G401 (cell line): ENCODE measurements around the gene ZNF362. TPM values are rescaled to one million over a fixed set of nuclear protein-coding genes. Genes with fewer than 3 reads are reported as not detected.
A peak's percentile ranks its signal among the peaks of the same experiment; 100 is the strongest.
"Not testable (repeated sequence)": the region's sequence is repeated elsewhere in the genome, so short reads cannot be mapped to it uniquely, and the experiment has no call there.

Experiments used
- DNase-seq: peaks from one replicate; pipeline ENCODE4 v3.0.0-alpha.2; 2015; ENCODE audit warnings: low spot score
- in situ Hi-C: cut with HindIII; loops from 2 replicates; pipeline ENCODE4 v1.10.0; 2016; ENCODE audit warnings: low sequenced_read_pairs, mixed read lengths
- total RNA-seq: library from RNA; depleted of rRNA; stranded (reverse); fragments of >200 nt; shearing (Covaris generic); gene quantifications from 2 replicates; pipeline ENCODE4 v1.2.3, GENCODE V29; 2014

The ZNF362 gene
- total RNA-seq, 1 experiment from 2014 or later = 13.5 TPM

DNA sequence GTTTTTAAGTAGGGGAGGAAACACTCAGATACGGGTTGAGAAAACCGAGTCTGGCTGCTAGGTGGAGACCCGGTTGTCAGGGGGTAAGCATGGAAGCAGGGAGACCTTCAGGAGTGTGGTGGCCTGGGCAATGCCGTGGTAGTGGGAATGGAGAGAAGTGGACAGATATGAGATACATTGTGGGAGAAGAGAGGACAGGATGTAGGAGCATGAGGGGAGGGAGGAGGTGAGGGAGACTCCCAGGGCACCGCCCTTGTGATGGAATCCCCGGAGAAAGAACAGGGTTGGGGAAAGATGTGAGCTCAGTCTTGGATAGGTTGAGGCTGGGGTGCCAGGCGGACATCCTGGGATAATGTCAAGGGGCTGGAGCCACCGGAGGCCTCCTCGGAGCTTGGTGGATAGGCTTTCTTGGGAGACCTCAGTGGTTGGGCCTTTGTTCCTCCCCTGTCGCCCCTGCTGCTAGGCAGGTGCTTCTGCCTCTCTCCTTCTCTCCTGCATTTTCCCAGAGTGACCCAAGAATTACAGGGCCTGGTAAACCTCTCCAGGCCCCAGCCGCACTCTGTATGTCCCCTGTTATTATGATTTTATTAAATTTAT, 21.3 kb downstream of the ZNF362 start:
- DNase-seq = no peak
- in situ Hi-C loops = no loop called here

- in situ Hi-C loops = no loop called here
- DNase-seq = no peak
Observed at GRCh38 chr1:33280091-33280661, 23.9 kb downstream of the ZNF362 start.

DNA sequence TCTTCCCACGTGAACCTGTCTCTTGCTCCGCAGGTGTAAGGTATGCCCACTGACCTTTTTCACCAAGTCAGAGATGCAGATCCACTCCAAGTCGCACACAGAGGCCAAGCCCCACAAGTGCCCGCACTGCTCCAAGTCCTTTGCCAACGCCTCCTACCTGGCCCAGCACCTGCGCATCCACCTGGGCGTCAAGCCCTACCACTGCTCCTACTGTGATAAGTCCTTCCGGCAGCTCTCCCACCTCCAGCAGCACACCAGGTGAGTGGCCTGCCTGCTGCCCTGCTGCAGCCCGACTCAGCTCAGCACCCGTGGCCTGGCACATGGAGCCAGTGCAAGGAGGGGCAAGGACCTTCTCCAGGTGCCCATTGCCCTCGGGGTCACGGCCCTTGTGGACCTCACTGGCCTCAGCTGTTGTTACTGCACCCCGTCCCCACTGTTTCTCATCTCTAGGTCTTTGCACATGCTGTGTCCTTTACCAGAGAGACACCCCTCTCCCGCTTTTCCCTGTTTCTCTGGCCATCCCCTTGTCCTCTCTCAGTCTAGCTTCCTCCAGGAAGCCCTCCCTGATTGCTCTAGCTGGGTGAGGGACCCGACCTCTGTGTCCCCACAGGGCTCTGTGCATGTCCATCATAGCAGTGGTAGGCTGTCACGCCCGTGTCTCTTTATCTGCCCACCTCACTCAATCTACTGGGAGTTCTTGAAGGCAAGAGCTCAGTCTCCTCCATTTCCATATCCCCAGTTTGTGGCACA, 25.4 kb downstream of the ZNF362 start:
- in situ Hi-C loops = no loop called here
- DNase-seq = no peak

DNA sequence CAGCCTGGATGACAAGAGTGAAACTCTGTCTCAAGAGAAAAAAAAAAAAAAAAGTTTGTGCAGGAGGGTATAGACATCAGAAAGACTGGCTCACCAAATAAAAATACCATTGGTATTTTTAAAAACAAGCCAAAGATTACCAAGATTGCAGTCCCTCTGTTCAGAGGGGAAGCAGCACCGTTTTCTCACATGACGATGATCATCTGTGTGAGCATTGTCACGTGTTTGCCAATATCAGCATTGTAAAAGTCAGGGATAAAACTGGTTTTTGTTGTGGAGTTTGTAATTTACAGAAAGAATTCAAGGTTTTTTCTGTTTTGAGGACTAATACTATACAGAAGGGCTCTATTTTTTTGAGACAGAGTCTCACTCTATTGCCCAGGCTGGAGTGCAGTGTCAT, 26.5 kb downstream of the ZNF362 start:
- in situ Hi-C loops = no loop called here
- no peak for DNase-seq

GRCh38 chr1:33284049-33284448, 27.8 kb downstream of the ZNF362 start:
- no peak for DNase-seq
- in situ Hi-C loops = no loop called here

DNA sequence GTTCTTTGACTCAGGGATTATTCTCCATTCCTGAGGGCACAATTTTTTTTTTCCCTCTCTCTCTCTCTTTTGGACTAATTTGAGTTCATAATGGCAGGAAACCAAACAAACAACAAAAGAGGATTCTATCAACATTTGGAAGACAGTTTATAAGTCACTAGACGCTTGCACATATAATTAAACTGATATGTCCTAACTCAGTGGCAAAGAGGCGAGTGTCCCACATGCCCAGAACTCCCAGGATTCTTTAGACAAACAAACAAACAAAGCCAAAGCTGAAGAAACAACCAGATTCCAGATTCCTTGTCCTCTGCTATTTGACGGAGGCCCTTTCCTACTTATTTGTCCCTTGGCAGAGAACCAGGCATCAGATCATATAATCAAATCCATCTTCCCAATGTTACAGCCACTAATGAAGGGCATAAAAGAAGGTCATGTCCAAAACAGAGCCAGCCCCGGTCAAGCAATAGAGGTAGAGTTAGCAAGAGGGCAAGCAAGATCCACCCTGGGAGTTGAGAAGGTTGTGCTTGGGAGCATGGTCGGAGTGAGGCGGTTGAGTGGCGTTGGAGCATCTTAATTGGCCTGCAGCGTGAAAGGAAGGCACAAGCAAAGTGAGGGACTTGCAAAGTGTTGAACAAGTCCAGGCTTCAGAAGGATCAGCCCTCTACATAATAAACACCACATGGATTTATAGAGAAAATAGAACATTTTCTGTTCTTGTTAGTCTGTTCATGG, 30.3 kb downstream of the ZNF362 start:
- DNase-seq = no peak
- in situ Hi-C loops = no loop called here

DNA sequence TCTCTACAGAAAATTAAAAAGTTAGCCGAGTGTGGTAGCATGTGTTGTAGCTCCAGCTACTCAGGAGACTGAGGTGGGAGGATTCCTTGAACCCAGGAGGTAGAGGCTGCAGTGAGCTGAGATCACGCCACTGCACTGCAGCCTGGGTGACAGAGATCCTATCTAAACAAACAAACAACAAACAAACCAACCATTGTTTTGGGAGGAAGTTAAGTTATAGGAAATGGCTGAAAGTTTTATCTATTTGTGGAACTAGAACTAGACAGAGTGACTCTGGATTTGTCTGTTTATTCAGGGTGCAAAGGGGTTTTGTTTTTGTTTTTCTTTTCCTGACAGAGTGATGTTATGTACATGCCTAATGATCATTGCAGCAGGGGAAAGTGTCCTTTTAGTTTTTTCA, 31.0 kb downstream of the ZNF362 start:
- in situ Hi-C loops = no loop called here

DNA sequence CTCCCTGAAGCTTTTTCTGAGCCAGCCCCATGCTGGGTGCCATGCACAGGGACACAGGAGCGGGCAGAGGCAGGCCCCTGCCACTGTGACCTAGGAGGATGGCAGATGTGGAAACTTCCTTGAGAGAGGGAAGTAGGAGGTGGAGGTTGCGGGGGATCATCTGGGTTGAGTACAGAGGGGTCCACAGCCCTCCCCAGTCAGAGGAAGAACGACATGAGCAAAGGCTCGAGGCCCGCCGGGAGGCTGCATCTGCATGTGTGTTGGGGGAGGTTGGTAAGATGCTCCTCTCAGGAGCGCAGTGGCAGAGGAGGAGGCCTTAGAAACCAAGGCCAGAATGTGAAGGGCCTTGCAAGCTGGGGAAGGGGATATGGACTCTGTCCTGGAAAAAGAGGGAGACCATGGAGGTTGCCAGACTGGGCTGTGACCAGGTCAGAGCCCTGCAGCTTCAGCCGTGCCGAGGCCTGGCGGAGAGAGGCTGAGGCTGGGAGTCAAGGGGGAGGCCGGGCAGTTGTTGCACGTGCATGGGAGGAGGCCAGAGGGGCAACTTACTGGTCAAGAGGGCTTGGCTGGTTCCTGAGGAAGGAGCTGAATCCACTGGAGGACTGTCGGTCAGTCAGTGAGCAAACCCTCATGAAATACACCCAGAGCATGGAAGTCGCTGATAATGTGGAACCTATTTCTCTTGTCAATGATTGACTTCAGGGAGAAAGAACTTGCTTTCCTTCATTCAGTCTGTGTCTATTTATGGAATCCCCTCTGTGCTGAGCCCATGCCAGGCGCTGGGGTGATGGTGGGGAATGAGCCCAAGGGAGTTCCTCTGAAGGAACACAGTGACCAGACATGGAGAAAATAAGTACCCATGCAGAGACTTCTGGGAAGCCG, 32.9 kb downstream of the ZNF362 start:
- in situ Hi-C loops = no loop called here
- no peak for DNase-seq

More for the DNA sequence above, 31.0 kb downstream of the ZNF362 start:
- no peak for DNase-seq

- in situ Hi-C loops = no loop called here
- peak; percentile 67 for DNase-seq
Observed at GRCh38 chr1:33289858-33290154, 33.5 kb downstream of the ZNF362 start.

GRCh38 chr1:33290615-33291014, 34.3 kb downstream of the ZNF362 start:
- in situ Hi-C loops, DNase-seq: not testable (repeated sequence)

DNA sequence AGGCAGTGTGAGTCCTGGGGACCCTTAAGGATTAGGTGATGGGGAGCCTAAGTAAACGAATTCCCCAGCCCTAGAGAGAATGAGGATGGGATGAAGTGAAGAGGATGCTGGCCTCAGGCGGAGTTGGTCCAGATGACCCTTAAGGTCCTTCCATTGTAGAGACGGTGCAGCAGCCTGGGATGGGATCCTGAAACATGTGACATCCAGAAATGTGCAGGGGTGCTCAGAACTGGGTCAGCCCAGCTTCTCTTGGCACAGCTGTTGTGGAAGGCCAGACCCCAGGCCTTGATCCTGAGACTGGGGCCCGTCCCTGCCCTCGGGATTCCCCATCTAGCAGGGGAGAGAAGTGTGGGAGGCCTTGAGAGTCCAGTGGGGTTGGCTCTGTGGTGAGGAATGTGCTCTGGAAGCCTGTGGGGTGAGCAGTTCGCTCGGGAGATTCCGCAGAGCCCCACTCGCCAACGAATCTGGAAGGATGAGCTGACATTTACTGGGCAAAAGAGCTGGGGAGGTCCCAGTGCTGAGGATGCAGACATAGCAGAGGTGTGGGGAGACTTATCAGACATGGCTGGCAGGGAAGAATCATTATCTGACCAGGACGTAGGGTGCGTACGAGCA, 36.5 kb downstream of the ZNF362 start:
- in situ Hi-C loops = no loop called here
- no peak for DNase-seq

DNA sequence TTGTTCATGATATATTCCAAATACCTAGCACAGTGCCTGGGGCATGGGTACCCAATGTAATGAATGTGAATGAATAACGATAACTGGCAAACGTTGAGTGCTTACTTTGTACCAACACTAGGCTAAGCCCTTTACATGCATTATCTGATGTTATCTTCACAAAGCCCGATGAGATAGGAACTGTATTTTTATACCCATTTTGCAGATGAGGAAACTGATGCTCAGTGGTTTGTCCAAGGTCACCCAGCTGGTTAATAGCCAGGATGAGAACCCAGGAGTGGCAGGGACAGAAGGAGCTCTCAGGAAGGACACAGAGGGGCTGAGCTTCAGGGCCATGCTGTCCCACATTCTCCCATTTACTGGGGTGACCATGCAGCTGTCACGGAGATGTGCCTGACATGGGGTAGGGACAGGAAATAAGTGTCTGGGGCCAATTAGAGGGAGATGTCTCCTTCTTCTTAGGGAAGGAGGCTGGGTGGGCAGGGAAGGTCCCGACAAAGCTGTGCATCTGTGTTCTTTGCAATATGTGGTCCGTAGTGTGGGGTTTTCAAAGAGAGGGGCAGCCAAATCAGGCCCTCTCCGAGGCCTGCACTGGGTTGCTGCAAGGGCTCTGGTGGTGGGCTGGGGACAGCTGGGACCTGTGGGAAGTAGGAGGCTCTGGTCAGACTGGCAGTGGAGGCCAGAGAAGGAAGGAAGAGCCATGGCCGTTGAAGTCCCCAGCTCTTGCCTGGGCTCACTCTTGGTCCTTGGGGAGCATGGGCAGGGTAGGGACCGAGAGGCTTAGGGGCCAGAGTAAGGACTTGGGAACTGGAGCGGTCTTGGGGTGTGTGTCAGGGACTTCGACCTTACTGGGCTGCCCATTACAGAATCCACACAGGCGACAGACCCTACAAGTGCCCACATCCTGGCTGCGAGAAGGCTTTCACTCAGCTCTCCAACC, 38.0 kb downstream of the ZNF362 start:
- in situ Hi-C loops = no loop called here
- no peak for DNase-seq

GRCh38 chr1:33295023-33295422, 38.7 kb downstream of the ZNF362 start:
- DNase-seq = no peak
- in situ Hi-C loops = no loop called here

DNA sequence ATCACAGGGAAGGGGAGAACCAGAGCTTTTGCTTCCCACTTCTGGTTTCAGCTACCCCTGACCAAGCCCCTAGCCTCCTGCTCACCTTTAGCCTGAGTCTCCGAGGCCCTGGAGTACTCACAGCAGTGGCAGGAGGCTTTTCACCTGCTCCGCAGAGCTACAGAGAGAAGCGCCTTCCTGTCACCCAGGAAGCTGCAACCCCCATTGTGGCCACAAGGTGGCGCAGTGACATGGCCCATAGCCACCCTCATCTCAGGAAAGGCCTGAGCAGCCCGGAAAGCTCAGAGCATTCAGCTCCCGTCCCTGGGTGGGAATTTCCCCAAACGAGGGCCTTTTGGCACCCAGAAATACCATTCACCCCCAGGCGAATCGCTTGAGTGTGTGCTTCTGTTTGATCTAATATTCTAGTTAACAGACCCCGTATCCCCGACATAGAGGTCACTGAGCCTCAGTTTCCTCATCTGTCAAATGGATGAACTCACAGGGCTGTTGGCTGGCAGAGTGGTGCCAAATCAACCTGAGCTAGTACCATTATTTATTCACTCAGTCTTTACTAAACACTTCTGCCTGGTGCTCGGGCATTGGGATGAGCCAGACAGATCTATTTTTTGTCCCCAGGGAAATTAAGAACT, 39.3 kb downstream of the ZNF362 start:
- in situ Hi-C loops = no loop called here
- peak; percentile 88 for DNase-seq

DNA sequence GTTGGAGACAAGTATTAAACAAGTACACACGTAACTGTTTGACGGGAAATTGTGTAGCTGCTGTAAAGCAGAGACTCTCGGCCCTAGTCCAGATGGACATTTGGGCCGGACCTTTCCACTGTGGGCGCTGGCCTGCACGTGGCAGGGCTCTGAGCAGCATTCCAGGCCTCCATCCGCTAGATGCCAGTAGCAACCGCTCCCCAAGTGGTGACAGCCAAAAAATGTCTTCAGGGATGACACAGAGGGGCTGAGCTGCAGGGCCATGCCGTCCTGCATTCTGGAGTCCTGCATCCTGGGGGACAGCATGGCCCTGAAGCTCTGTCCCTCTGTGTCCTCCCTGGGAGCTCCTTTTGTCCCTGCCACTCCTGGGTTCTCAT, 39.8 kb downstream of the ZNF362 start:
- in situ Hi-C loops = no loop called here
- peak; percentile 90 for DNase-seq

DNA sequence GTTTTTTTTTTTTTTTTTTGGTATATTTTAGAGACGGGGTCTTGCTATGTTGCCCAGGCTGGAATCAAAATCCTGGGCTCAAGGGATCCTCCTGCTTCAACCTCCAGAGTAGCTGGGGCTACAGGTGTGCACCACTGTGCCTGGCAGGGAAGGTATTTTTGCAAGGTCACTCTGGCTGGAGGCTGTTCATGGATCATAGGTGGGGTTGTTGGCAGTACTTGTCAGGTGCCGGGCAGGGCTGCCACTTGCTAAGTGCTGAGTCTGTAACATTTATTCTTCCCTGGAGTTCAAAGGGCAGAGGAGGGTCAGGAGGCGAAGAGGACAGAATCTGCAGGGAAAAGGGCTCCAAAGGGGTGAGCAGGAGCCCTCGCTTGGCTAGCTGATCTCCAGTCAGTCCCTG, 40.5 kb downstream of the ZNF362 start:
- in situ Hi-C loops = no loop called here
- no peak for DNase-seq

- DNase-seq = no peak
- in situ Hi-C loops = no loop called here
Observed at GRCh38 chr1:33297911-33298622, 41.8 kb downstream of the ZNF362 start.
